ENCODE results near the gene TMEM31.

GRCh38 chrX:103718120-103718519 is 7.4 kb downstream of the TMEM31 start:
- TF ChIP-seq EZH2phosphoT487 (IDR thresholded peaks at IDR 0.05; ENCODE audit: insufficient read depth, low read depth), result no peak
- no peak for TF ChIP-seq EZH2 (IDR thresholded peaks at IDR 0.05; ENCODE audit: insufficient read depth, poor library complexity, severe bottlenecking)

Measured in GM23248 (cell line).